Heart left ventricle (tissue), 16 donors: ENCODE measurements around the gene LCN2. TPM values are rescaled to one million over a fixed set of nuclear protein-coding genes. Genes with fewer than 3 reads are reported as not detected.
A peak's percentile ranks its signal among the peaks of the same experiment; 100 is the strongest.

Experiments used
- ATAC-seq, 4 donors: fragments of 200-7000 bp; cut with Tn5 transposase; one replicate each; pipeline ENCODE4 v1.9.1; 2020 to 2022; ENCODE audit warnings: moderate library complexity in 4 of 4, mild to moderate bottlenecking in 3 of 4, moderate number of reproducible peaks in 1 of 4
- DNase-seq, 5 donors: peaks; one replicate each; pipeline ENCODE4 v3.0.0-alpha.2; 2020
- H3K27ac ChIP-seq, 12 donors: fragments of 200-600 bp; sonication (generic) in 4 of 12; one replicate each; pipeline versions ENCODE4 v1.5.0 to v1.8.0; 2016 to 2022; ENCODE audit warnings: mild to moderate bottlenecking in 2 of 12
- H3K27me3 ChIP-seq, 9 donors: fragments of 200-600 bp; sonication (generic) in 2 of 9; one replicate each; pipeline versions ENCODE4 v1.5.1 to v1.8.0; 2016 to 2022; ENCODE audit warnings: mild to moderate bottlenecking in 3 of 9
- H3K36me3 ChIP-seq, 9 donors: fragments of 200-600 bp; sonication (generic) in 2 of 9; one replicate each; pipeline versions ENCODE4 v1.5.0 to v1.8.0; 2018 to 2022; ENCODE audit warnings: mild to moderate bottlenecking in 2 of 9
- H3K4me1 ChIP-seq, 12 donors: fragments of 200-600 bp; sonication (generic) in 4 of 12; one replicate each; pipeline versions ENCODE4 v1.5.0 to v1.8.0; 2016 to 2022; ENCODE audit warnings: mild to moderate bottlenecking in 3 of 12
- H3K4me3 ChIP-seq, 12 donors: fragments of 200-600 bp; sonication (generic) in 4 of 12; one replicate each; pipeline versions ENCODE4 v1.5.0 to v1.8.0; 2017 to 2022; ENCODE audit warnings: mild to moderate bottlenecking in 9 of 12, moderate library complexity in 4 of 12
- H3K9me3 ChIP-seq, 12 donors: fragments of 200-600 bp; sonication (generic) in 4 of 12; one replicate each; pipeline versions ENCODE4 v1.5.0 to v1.8.0; 2016 to 2022; ENCODE audit warnings: mild to moderate bottlenecking in 1 of 12
- CTCF ChIP-seq, 12 donors: fragments of 200-600 bp; sonication (generic) in 4 of 12; IDR thresholded peaks; one replicate each; pipeline versions ENCODE4 v1.5.0 to v1.8.0; 2018 to 2022; ENCODE audit warnings: antibody characterized with exemption in 12 of 12, mild to moderate bottlenecking in 5 of 12
- POLR2A ChIP-seq, 2 donors: fragments of 450-650 bp; IDR thresholded peaks; one replicate each; pipeline ENCODE4 v1.6.1; 2017; ENCODE audit warnings: antibody characterized with exemption in 2 of 2, mild to moderate bottlenecking in 2 of 2, moderate library complexity in 2 of 2
- WGBS, 4 donors: extraction: QIAGEN DNeasy Blood & Tissue Kit in 2 of 4; methylation state at CpG; one replicate each; pipeline versions ENCODE4 v1.1.5 to v1.1.7; 2013 to 2018; 5-methylcytosine and 5-hydroxymethylcytosine counted together
- intact Hi-C, 10 donors: fragments of 100-400 bp; cut with DNase I; formaldehyde crosslinking; loops; one replicate each; pipeline versions ENCODE4 v1.11.1 to v1.14.2; 2022
- polyA plus RNA-seq, 2 donors: library from polyadenylated mRNA; stranded (reverse); fragments of 200-250 nt; gene quantifications; one replicate each; pipeline ENCODE4 v1.2.3, GENCODE V29; 2013
- total RNA-seq, 9 donors: library from RNA; depleted of rRNA in 2 of 9; stranded (reverse); fragments of >200 nt in 2 of 9; fragmentation: NEBNext Ultra II Directional in 3 of 9; extraction: Animal tissue kit (Norgen Biotek cat#: 25700) in 3 of 9; gene quantifications; one replicate each; pipeline versions ENCODE4 v1.1.0 to v1.2.4, GENCODE V29; 2016 to 2023
- donor health status: ischemic (EF 13 %, LVEDD 7.1; RV severe dilation, severe dysfunction).
- donor health status: healthy with polysubstance abuse.
- donor health status: DM: no; HTN: yes; CAD: no.
- donor health status: DM: no; HTN: no; CAD: no.
- donor health status: ischemic (EF 25% LVEDD 6.9; RV normal size, moderate dysfunction).
- donor health status: ischemic (EF 25% LVEDD 5.7; RV mildly dilated, moderate dysfunction).
- donor health status: healthy.
- donor health status: DM: yes; HTN: yes; CAD: no.
- donor health status: ischemic (EF 35%, LVEDD 5.7; RV mildly dilated, moderate dysfunction).
- donor health status: nonischemic (EF 11% LVEDD 7.7; RV severe dilation, severe dysfunction).
- donor health status: DM: yes; HTN: yes; CAD: no.
- donor health status: PGD.
- donor health status: ischemic (EF 29% LVEDD 5.4; RV normal size, mild dysfunction).
- donor health status: nonischemic (EF 23%, LVEDD 6.1; RV moderate dilation, normal function).

LCN2 gene
- total and polyA plus RNA-seq, 11 donors: 1.1 to 5.8 TPM; not detected in 9

DNA sequence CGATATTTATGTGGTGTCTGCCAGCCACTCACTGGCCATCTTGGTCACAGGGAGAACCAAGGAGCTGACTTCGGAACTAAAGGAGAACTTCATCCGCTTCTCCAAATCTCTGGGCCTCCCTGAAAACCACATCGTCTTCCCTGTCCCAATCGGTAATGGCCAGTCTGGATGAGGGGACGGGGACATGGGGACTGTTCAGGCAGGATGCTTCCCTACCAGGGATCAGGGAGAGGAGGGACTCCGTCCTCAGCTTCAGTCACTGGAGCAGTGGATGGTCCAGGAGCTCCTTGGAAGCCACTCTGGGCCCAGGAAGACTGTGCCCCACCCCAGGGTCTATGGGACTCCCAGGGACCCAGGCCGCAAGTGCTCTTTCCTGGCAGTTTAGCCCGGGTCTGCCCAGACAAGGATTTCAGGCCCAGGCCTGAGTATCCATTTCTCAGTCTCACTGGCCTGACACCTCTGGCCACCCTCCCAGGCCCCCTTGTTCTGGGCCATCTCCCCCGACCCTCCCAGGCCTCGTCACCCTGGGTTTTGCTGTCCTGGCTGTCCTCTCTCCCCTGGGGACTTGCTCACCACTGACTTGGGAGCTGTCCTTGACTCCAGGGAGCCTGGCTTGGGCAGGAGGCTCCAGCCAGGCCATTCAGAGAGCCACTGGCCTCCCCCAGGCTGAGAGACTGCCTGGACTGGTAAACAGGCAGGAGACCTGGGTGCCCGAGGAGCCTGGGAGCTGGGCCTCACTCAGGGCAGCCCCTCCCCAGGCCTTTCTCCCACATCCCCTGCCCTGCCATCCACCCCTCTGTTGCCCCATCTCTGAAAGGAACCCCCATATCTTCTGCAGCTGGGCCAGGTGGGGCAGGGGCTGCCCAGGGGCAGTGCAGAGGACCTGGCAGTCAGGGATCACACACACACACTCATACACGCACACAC, 3.1 kb downstream of the LCN2 start:
- no peak overlapping the region for H3K27ac ChIP-seq
- H3K4me1 ChIP-seq: peaks cover 0 to 23% (median 6%) of the 10 kb centered on the region in 12 donors
- no peak overlapping the region for H3K4me3 ChIP-seq
- H3K27me3 ChIP-seq: no peaks in the 10 kb centered on the region
- TF ChIP-seq CTCF (IDR thresholded peaks at IDR 0.05): no peak
- TF ChIP-seq POLR2A (IDR thresholded peaks at IDR 0.05): no peak
- DNase-seq (peak in 2 of 5 donors; percentile 22 to 54), ATAC-seq (no peak)
- intact Hi-C loops: no loop called here
- WGBS, 4 donors: 92 to 96% (median 94%) methylated on average over 12 to 13 of the region's 13 CpGs
- H3K36me3 ChIP-seq: no peaks in the 10 kb centered on the region
- no peaks in the 10 kb centered on the region for H3K9me3 ChIP-seq

- no peak overlapping the region for H3K27ac ChIP-seq
- TF ChIP-seq CTCF (IDR thresholded peaks at IDR 0.05) (no peak), POLR2A (IDR thresholded peaks at IDR 0.05) (no peak)
- 87 to 92% (median 91%) methylated on average over 12 to 26 of the region's 26 CpGs for WGBS, 4 donors
- H3K9me3 ChIP-seq: no peaks in the 10 kb centered on the region
- H3K4me1 ChIP-seq: peaks cover 0 to 23% (median 6%) of the 10 kb centered on the region in 12 donors
- H3K36me3 ChIP-seq: no peaks in the 10 kb centered on the region
- intact Hi-C loops: no loop called here
- DNase-seq (peak in 1 of 5 donors; percentile 57), ATAC-seq (no peak)
- no peaks in the 10 kb centered on the region for H3K27me3 ChIP-seq
- no peak overlapping the region for H3K4me3 ChIP-seq
These were observed 4.0 kb downstream of the LCN2 start for GRCh38 chr9:128153060-128153946.

DNA sequence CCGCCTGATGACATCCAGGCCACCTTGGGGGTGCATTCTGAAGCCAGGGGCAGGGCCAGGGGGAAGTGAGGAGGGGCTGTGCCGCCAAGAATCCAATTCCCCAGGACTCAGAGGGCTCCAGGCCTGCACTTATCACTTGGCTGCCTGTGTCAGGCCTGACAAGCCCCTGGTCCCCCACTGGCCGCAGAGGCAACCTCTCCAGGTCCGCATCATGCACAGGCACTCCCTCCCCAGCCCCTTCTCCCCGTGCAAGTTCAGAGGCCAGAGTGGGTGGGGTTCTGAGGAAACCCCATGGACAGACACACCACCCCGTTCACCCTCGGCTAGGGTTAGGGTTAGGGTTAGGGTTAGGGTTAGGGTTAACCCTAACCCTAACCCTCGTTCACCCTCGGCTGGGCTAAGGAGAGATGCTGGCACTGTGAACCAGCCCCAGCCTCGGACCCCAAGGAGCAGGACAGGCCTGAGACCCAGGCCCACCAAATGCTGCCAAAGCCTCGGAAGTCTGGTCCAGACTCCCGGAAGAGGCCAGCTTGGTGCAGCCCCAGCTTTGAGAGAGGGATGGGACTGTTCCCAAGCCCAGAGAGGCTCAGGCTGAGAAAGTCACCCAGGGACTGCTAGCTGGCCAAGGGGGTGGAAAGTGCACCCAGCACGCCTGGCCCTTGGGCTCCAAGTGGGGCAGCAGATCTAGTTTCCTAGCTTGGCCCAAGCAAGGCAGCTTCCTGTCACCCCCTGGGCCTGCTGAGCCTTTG, 4.9 kb downstream of the LCN2 start:
- H3K27me3 ChIP-seq: no peaks in the 10 kb centered on the region
- H3K27ac ChIP-seq: no peak overlapping the region
- DNase-seq: peak in 2 of 5 donors; percentile 19 to 49
- ATAC-seq: no peak
- intact Hi-C loops: no loop called here
- H3K4me3 ChIP-seq: no peak overlapping the region
- TF ChIP-seq POLR2A (IDR thresholded peaks at IDR 0.05) (no peak), CTCF (IDR thresholded peaks at IDR 0.05) (no peak)
- WGBS, 4 donors: 85 to 100% (median 88%) methylated on average over 4 to 13 of the region's 13 CpGs
- peaks cover 0 to 17% (median 2%) of the 10 kb centered on the region in 12 donors for H3K4me1 ChIP-seq
- H3K9me3 ChIP-seq: no peaks in the 10 kb centered on the region
- no peaks in the 10 kb centered on the region for H3K36me3 ChIP-seq
